Measurements from ENCODE around the gene RLN3.

GRCh38 chr19:13985771-13986347, 42.1 kb upstream of the RLN3 start:
- TF ChIP-seq POLR2AphosphoS5 (IDR thresholded peaks at IDR 0.05; ENCODE audit: borderline replicate concordance, low read depth, low read length): no peak
- TF ChIP-seq FOXP2 (optimal IDR thresholded peaks at IDR 0.05; ENCODE audit: control extremely low read depth, extremely low read length, insufficient read depth): no peak
